OCI-LY7 (cell line): ENCODE data around the gene IL17REL. TPM values are rescaled to one million over a fixed set of nuclear protein-coding genes. Genes with fewer than 3 reads are reported as not detected.

Experiments
- BruUV-seq: library from RNA; stranded (reverse); fragments of 400-500 nt; replicated peaks from 2 replicates; lab custom pipeline; 2021; lab: Mats Ljungman, UMichigan
- CTCF ChIA-PET: fragments of 300-600 bp; sonication (Branson Sonifier 250); formaldehyde crosslinking; loops from one replicate; lab custom pipeline; 2022; ENCODE audit warnings: antibody characterized with exemption; ENCODE audit not compliant: unreplicated experiment; lab: Charles Lee
- POLR2A ChIA-PET: fragments of 300-600 bp; sonication (Branson Sonifier 250); formaldehyde crosslinking; loops from one replicate; lab custom pipeline; 2022; ENCODE audit warnings: antibody characterized with exemption; lab: Charles Lee
- DNase-seq: peaks from one replicate; pipeline ENCODE4 v3.0.0-alpha.2; 2015; ENCODE audit warnings: low spot score
- H2AFZ ChIP-seq: fragments of 200-600 bp; sonication (generic), shearing (Covaris generic); 2 replicates; pipeline ENCODE4 v1.6.1; 2014; ENCODE audit warnings: mild to moderate bottlenecking, antibody characterized with exemption, low read length, moderate library complexity
- H3K27ac ChIP-seq: fragments of 200-600 bp; sonication (generic); 2 replicates; pipeline ENCODE4 v1.5.1; 2014; ENCODE audit warnings: mixed run types, low read depth, mild to moderate bottlenecking, moderate library complexity, low read length, inconsistent platforms; ENCODE audit not compliant: poor library complexity, severe bottlenecking
- H3K36me3 ChIP-seq: fragments of 200-600 bp; sonication (generic); 2 replicates; pipeline ENCODE4 v1.6.1; 2014; ENCODE audit warnings: mild to moderate bottlenecking, antibody characterized with exemption, low read length, moderate library complexity, mixed read lengths; ENCODE audit not compliant: insufficient read depth
- H3K4me1 ChIP-seq: fragments of 200-600 bp; sonication (generic); 2 replicates; pipeline ENCODE4 v1.5.1; 2014; ENCODE audit warnings: mild to moderate bottlenecking, low read length; ENCODE audit not compliant: insufficient read depth, poor library complexity, severe bottlenecking
- H3K4me2 ChIP-seq: fragments of 200-600 bp; sonication (generic); 2 replicates; pipeline ENCODE4 v1.6.1; 2014; ENCODE audit warnings: mild to moderate bottlenecking, low read length
- H3K4me3 ChIP-seq: fragments of 200-600 bp; sonication (generic); 2 replicates; pipeline ENCODE4 v1.5.1; 2014; ENCODE audit warnings: mild to moderate bottlenecking, low read depth, low read length; ENCODE audit not compliant: poor library complexity, severe bottlenecking
- H3K79me2 ChIP-seq: fragments of 200-600 bp; sonication (generic); 2 replicates; pipeline ENCODE4 v1.6.1; 2016; ENCODE audit warnings: low read depth, mild to moderate bottlenecking, low read length, moderate library complexity, mixed read lengths; ENCODE audit not compliant: insufficient read depth
- H3K9me2 ChIP-seq: fragments of 200-600 bp; sonication (generic); 2 replicates; pipeline ENCODE4 v1.6.1; 2016; ENCODE audit warnings: mild to moderate bottlenecking, low read length, mixed read lengths; ENCODE audit not compliant: insufficient read depth
- H3K9me3 ChIP-seq: fragments of 200-600 bp; sonication (generic); 2 replicates; pipeline ENCODE4 v1.6.1; 2014; ENCODE audit warnings: mild to moderate bottlenecking, mixed run types, low read length, mixed read lengths
- H4K20me1 ChIP-seq: fragments of 200-600 bp; sonication (generic); 2 replicates; pipeline ENCODE4 v1.6.1; 2014; ENCODE audit warnings: mild to moderate bottlenecking, antibody characterized with exemption, low read length, moderate library complexity, mixed read lengths; ENCODE audit not compliant: insufficient read depth
- EZH2phosphoT487 ChIP-seq: fragments of 200-600 bp; sonication (generic); IDR thresholded peaks from 2 replicates; pipeline ENCODE4 v1.6.1; 2018; ENCODE audit warnings: low read depth, borderline replicate concordance, mild to moderate bottlenecking, mixed run types, antibody characterized with exemption, low read length, moderate library complexity, mixed read lengths
- intact Hi-C: fragments of 100-400 bp; cut with micrococcal nuclease; formaldehyde crosslinking; loops from one replicate; pipeline ENCODE4 v1.10.0; 2022; ENCODE audit not compliant: unreplicated experiment
- total RNA-seq, 2 experiments: library from RNA; depleted of rRNA in 1 of 2; stranded (reverse); fragments of >200 nt in 1 of 2; shearing (Covaris generic) in 1 of 2; gene quantifications; 2 replicates each; pipeline ENCODE4 v1.2.3, GENCODE V29; 2014 to 2022
- TF ChIP-seq, protein P1 (sequence below): fragments of 200-600 bp; sonication (generic); conservative IDR thresholded peaks from 2 replicates; pipeline ENCODE4 v1.5.1; 2014; ENCODE audit warnings: mild to moderate bottlenecking, antibody characterized with exemption, low read length, moderate library complexity, mixed read lengths

IL17REL gene
- total RNA-seq, 2 experiments from 2014 or later: 0.03 TPM; not detected in 1

DNA sequence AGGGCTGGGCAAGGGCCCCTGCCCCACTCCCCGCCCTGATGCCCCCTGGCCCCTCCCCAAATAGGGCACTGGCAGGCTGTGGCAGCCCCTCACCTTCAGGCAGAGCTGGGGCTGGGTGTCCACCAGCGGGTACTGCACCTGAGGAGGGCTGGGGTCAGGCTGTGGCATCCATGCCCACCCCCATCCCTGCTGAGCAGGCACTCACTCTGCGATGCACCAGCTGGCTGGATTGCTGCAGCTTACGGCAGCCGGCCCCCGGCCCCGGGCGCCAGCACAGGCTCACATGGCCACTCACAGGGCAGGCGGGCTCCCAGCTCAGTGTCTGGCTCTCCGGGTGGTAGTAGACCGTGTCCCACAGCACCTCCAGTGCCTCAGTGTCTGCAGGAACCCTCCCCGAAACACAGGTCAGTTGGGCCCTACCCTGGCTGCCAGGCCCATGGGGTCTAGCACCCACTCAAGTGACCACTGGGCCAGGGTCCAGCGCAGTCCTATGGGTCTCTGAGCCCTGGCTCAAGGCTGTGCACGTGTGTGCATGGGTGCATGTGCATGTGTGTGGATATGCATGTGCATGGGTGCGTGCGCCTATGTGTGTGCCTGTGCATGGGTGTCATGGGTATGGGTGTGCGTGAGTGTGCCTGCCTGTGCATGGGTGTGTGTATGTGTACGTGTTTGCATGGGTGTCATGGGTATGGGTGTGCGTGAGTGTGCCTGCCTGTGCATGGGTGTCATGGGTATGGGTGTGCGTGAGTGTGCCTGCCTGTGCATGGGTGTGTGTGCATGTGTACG is 14.4 kb downstream of the IL17REL start:
- Histone ChIP-seq H3K4me2 (no peak overlapping the region), H3K4me3 (no peak overlapping the region), H4K20me1 (no peaks in the 10 kb centered on the region), H3K27ac (no peak overlapping the region), H3K79me2 (no peaks in the 10 kb centered on the region), H3K4me1 (peaks cover 10% of the 10 kb centered on the region), H2AFZ (no peak overlapping the region), H3K36me3 (no peaks in the 10 kb centered on the region), H3K9me2 (no peaks in the 10 kb centered on the region), H3K9me3 (no peaks in the 10 kb centered on the region)
- no TSS peak for BruUV-seq
- ChIA-PET CTCF (interaction anchor here (0.6 kb wide), 1 partner anchor 214 kb away, joined by 8 read pairs; no protein-coding TSS in a partner anchor), POLR2A (no interaction called here)
- intact Hi-C loops: no loop called here
- TF ChIP-seq, protein P1, sequence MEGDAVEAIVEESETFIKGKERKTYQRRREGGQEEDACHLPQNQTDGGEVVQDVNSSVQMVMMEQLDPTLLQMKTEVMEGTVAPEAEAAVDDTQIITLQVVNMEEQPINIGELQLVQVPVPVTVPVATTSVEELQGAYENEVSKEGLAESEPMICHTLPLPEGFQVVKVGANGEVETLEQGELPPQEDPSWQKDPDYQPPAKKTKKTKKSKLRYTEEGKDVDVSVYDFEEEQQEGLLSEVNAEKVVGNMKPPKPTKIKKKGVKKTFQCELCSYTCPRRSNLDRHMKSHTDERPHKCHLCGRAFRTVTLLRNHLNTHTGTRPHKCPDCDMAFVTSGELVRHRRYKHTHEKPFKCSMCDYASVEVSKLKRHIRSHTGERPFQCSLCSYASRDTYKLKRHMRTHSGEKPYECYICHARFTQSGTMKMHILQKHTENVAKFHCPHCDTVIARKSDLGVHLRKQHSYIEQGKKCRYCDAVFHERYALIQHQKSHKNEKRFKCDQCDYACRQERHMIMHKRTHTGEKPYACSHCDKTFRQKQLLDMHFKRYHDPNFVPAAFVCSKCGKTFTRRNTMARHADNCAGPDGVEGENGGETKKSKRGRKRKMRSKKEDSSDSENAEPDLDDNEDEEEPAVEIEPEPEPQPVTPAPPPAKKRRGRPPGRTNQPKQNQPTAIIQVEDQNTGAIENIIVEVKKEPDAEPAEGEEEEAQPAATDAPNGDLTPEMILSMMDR: no peak
- TF ChIP-seq EZH2phosphoT487: no peak
- DNase-seq: no peak

DNA sequence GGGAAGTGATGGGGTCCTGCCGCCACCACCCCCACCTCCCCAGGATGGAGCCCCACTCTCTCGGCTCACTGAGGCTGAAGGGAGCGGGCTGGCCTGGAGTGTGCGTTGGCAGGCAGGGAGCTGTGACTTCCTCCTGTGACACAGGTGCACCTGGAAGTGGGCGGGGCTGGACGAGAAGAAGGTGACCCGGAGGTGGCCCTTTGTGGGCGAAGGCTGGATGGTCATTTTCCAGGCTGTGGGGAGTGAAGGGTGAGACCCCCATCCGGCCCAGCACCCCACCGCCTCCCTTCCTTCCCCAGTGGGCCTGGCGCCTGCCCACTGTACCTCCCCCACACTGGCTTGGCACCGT is 15.3 kb downstream of the IL17REL start:
- Histone ChIP-seq H3K4me2 (no peak overlapping the region), H3K4me3 (no peak overlapping the region), H3K79me2 (no peaks in the 10 kb centered on the region), H3K4me1 (peaks cover 10% of the 10 kb centered on the region), H3K36me3 (no peaks in the 10 kb centered on the region), H4K20me1 (no peaks in the 10 kb centered on the region), H3K27ac (no peak overlapping the region), H3K9me2 (no peaks in the 10 kb centered on the region), H2AFZ (no peak overlapping the region), H3K9me3 (no peaks in the 10 kb centered on the region)
- TF ChIP-seq EZH2phosphoT487: no peak
- TF ChIP-seq, protein P1: no peak
- BruUV-seq: no TSS peak
- no peak for DNase-seq
- CTCF ChIA-PET: no interaction called here
- intact Hi-C loops: no loop called here
- POLR2A ChIA-PET: no interaction called here
